ENCODE data around the gene GATAD1. TPM values are rescaled to one million over a fixed set of nuclear protein-coding genes. Genes with fewer than 3 reads are reported as not detected.

GATAD1 gene
- total and polyA plus RNA-seq, 2 experiments from 2014 or later = 15.4 to 30.8 TPM

GRCh38 chr7:92427193-92427592 lies 20.1 kb upstream of the GATAD1 start:
- TF ChIP-seq EZH2 (IDR thresholded peaks at IDR 0.05; ENCODE audit: low read depth, unreplicated experiment) (no peak), NANOG (IDR thresholded peaks at IDR 0.05; ENCODE audit: borderline replicate concordance) (no peak), ETS1 (IDR thresholded peaks at IDR 0.05) (no peak), ZNF462 (CRISPR knock-in tag; IDR thresholded peaks at IDR 0.05) (no peak)
- Histone ChIP-seq H3K9me2 (ENCODE audit: insufficient read depth) (no peaks in the 10 kb centered on the region), H3K4me3 (no peak overlapping the region), H3K79me2 (replicated peaks; ENCODE audit: insufficient read depth) (no peaks in the 10 kb centered on the region), H2AFZ (0 out of 2 replicates have a peak overlapping the region, but pooled peaks have one; percentile 7), H3F3A (replicated peaks; ENCODE audit: low read depth) (no peaks in the 10 kb centered on the region), H3K36me3 (ENCODE audit: insufficient read depth) (no peaks in the 10 kb centered on the region), H4K20me1 (replicated peaks; ENCODE audit: insufficient read depth) (no peaks in the 10 kb centered on the region), H3K4me1 (ENCODE audit: insufficient read depth) (peaks cover 6% of the 10 kb centered on the region), H3K4me2 (no peak overlapping the region), H3K27me3 (ENCODE audit: insufficient read depth) (no peaks in the 10 kb centered on the region), H3K27ac (ENCODE audit: low read depth) (no peak overlapping the region)
- Mint-ChIP-seq H3K4me1 (peaks cover 16% of the 10 kb centered on the region), H3K36me3 (ENCODE audit: low read depth) (no peaks in the 10 kb centered on the region), H3K9me3 (no peaks in the 10 kb centered on the region), H3K27me3 (ENCODE audit: insufficient read depth, low read depth, poor library complexity) (peaks cover 9% of the 10 kb centered on the region), H3K27ac (no peak overlapping the region), H3K4me3 (no peak overlapping the region)
- ATAC-seq = no peak
- DNase-seq (ENCODE audit: low spot score) = no peak

Measured in GM23338 (cell line).